HCT116 (cell line): ENCODE measurements around the gene PHF10. TPM values are rescaled to one million over a fixed set of nuclear protein-coding genes. Genes with fewer than 3 reads are reported as not detected.

Experiments
- ATAC-seq: fragments of 200-7000 bp; cut with Tn5 transposase; 2 replicates; pipeline ENCODE4 v1.9.1; 2020; ENCODE audit warnings: mild to moderate bottlenecking, moderate library complexity
- BruUV-seq: library from RNA; stranded (reverse); fragments of 400-500 nt; replicated peaks from 2 replicates; lab custom pipeline; 2021; lab: Mats Ljungman, UMichigan
- CTCF ChIA-PET: fragments of 300-600 bp; sonication (Branson Sonifier 250); formaldehyde crosslinking; loops from one replicate; lab custom pipeline; 2021; ENCODE audit warnings: antibody characterized with exemption; lab: Charles Lee
- POLR2A ChIA-PET: fragments of 300-600, 350-600 bp; sonication (Branson Sonifier 250); formaldehyde crosslinking; loops from one replicate; lab custom pipeline; 2021; ENCODE audit warnings: antibody characterized with exemption; lab: Charles Lee
- RAD21 ChIA-PET, 2 experiments: fragments of 300-600 bp; sonication (Branson Sonifier 250); formaldehyde crosslinking; loops; one replicate each; lab custom pipeline; 2023; ENCODE audit warnings: low total read pairs in 2 of 2; ENCODE audit not compliant: uncharacterized antibody in 2 of 2, unreplicated experiment in 2 of 2, low non-redundant PET in 1 of 2; lab: Charles Lee
- DNase-seq: peaks from one replicate; pipeline ENCODE4 v3.0.0-alpha.2; 2010; ENCODE audit warnings: low read depth, low spot score
- H2AFZ ChIP-seq: fragments of 200-600 bp; shearing (Covaris generic), sonication (generic); 2 replicates; pipeline ENCODE4 v1.6.1; 2017; ENCODE audit warnings: low read depth, mixed run types, mixed read lengths, antibody characterized with exemption, low read length; ENCODE audit not compliant: poor library complexity, severe bottlenecking
- H3K27ac ChIP-seq: 2 replicates; pipeline ENCODE4 v1.5.1; 2012; ENCODE audit warnings: low read depth, low read length
- H3K27me3 ChIP-seq: fragments of 200-600 bp; sonication (generic); 2 replicates; pipeline ENCODE4 v1.6.1; 2016; ENCODE audit warnings: mixed run types, low read length, mixed read lengths; ENCODE audit not compliant: insufficient read depth
- H3K36me3 ChIP-seq, 2 experiments: fragments of 200-500 bp in 1 of 2; fragments of 200-600 bp in 1 of 2; sonication (Bioruptor generic) in 1 of 2; sonication (generic) in 1 of 2; 2 replicates each; pipeline versions ENCODE4 v1.5.1 to v1.6.1; 2014 to 2016; ENCODE audit warnings: low read length in 2 of 2, inconsistent platforms in 1 of 2, mixed read lengths in 1 of 2, mixed run types in 1 of 2; ENCODE audit not compliant: insufficient read depth in 2 of 2, control insufficient read depth in 1 of 2
- H3K4me1 ChIP-seq, 2 experiments: fragments of 200-600 bp in 1 of 2; sonication (generic) in 1 of 2; 2 replicates each; pipeline versions ENCODE4 v1.5.1 to v1.6.1; 2012 to 2017; ENCODE audit warnings: low read length in 2 of 2, inconsistent platforms in 1 of 2, mild to moderate bottlenecking in 1 of 2, mixed read lengths in 1 of 2, mixed run types in 1 of 2, moderate library complexity in 1 of 2; ENCODE audit not compliant: insufficient read depth in 2 of 2, control insufficient read depth in 1 of 2
- H3K4me2 ChIP-seq: fragments of 200-600 bp; sonication (generic); 2 replicates; pipeline ENCODE4 v1.6.1; 2017; ENCODE audit warnings: mixed run types, low read length, mixed read lengths
- H3K4me3 ChIP-seq, 2 experiments: fragments of 200-600 bp in 1 of 2; sonication (generic) in 1 of 2; replicated peaks in 1 of 2; 2 replicates each; pipeline ENCODE4 v1.5.1; 2011 to 2016; ENCODE audit warnings: low read length in 2 of 2, control low read depth in 1 of 2, low read depth in 1 of 2, mild to moderate bottlenecking in 1 of 2, mixed read lengths in 1 of 2, mixed run types in 1 of 2
- H3K79me2 ChIP-seq: fragments of 200-600 bp; sonication (generic); 2 replicates; pipeline ENCODE4 v1.6.1; 2017; ENCODE audit warnings: mild to moderate bottlenecking, mixed run types, low read length, moderate library complexity, mixed read lengths; ENCODE audit not compliant: insufficient read depth
- H3K9ac ChIP-seq: fragments of 200-600 bp; sonication (generic); 2 replicates; pipeline ENCODE4 v1.6.1; 2016; ENCODE audit warnings: low read length, mixed read lengths
- H3K9me2 ChIP-seq: fragments of 200-600 bp; sonication (generic), shearing (Covaris generic); 2 replicates; pipeline ENCODE4 v1.6.1; 2017; ENCODE audit warnings: mixed run types, mild to moderate bottlenecking, moderate library complexity; ENCODE audit not compliant: insufficient read depth
- H3K9me3 ChIP-seq, 2 experiments: fragments of 200-500 bp in 1 of 2; fragments of 200-600 bp in 1 of 2; sonication (Bioruptor generic) in 1 of 2; sonication (generic) in 1 of 2; 2 replicates each; pipeline ENCODE4 v1.6.1; 2014 to 2017; ENCODE audit warnings: low read length in 2 of 2, mixed read lengths in 2 of 2, inconsistent platforms in 1 of 2, low read depth in 1 of 2, mild to moderate bottlenecking in 1 of 2, mixed run types in 1 of 2, moderate library complexity in 1 of 2; ENCODE audit not compliant: control insufficient read depth in 1 of 2, insufficient read depth in 1 of 2
- H4K20me1 ChIP-seq: fragments of 200-600 bp; sonication (generic), shearing (Covaris generic); 2 replicates; pipeline ENCODE4 v1.6.1; 2017; ENCODE audit warnings: mixed run types, mild to moderate bottlenecking, moderate library complexity; ENCODE audit not compliant: insufficient read depth
- CBX3 ChIP-seq: IDR thresholded peaks from 2 replicates; pipeline ENCODE4 v1.6.1; 2012; ENCODE audit warnings: low read depth
- SIN3A ChIP-seq: IDR thresholded peaks from 2 replicates; pipeline ENCODE4 v1.6.1; 2012; ENCODE audit warnings: low read depth
- SP1 ChIP-seq: IDR thresholded peaks from 2 replicates; pipeline ENCODE4 v1.6.1; 2012; ENCODE audit warnings: low read depth
- SRF ChIP-seq: IDR thresholded peaks from 2 replicates; pipeline ENCODE4 v1.6.1; 2012; ENCODE audit warnings: low read depth
- ZFX ChIP-seq: fragments of 450-650 bp; IDR thresholded peaks from 2 replicates; pipeline ENCODE4 v1.6.1; 2017
- intact Hi-C: fragments of 100-400 bp; cut with micrococcal nuclease; formaldehyde crosslinking; loops from 2 replicates; pipeline ENCODE4 v1.10.0; 2022
- total RNA-seq: library from RNA; stranded (reverse); gene quantifications from one replicate; pipeline ENCODE4 v1.2.1, GENCODE V29; 2021; ENCODE audit not compliant: unreplicated experiment
- TF ChIP-seq, protein P1 (sequence below), 3 experiments: fragments of 200-600 bp in 1 of 3; sonication (generic) in 1 of 3; IDR thresholded peaks in 2 of 3; conservative IDR thresholded peaks in 1 of 3; 2 replicates each; pipeline ENCODE4 v1.5.1; 2012 to 2017; ENCODE audit warnings: low read depth in 2 of 3, low read length in 2 of 3, antibody characterized with exemption in 1 of 3, borderline replicate concordance in 1 of 3, control low read depth in 1 of 3, mild to moderate bottlenecking in 1 of 3, mixed read lengths in 1 of 3, mixed run types in 1 of 3, moderate library complexity in 1 of 3; ENCODE audit not compliant: insufficient read depth in 1 of 3
- TF ChIP-seq, protein P2 (sequence below): IDR thresholded peaks from 2 replicates; pipeline ENCODE4 v1.6.1; 2012

Gene PHF10
- total RNA-seq, 1 experiment from 2014 or later: 45.5 TPM

DNA sequence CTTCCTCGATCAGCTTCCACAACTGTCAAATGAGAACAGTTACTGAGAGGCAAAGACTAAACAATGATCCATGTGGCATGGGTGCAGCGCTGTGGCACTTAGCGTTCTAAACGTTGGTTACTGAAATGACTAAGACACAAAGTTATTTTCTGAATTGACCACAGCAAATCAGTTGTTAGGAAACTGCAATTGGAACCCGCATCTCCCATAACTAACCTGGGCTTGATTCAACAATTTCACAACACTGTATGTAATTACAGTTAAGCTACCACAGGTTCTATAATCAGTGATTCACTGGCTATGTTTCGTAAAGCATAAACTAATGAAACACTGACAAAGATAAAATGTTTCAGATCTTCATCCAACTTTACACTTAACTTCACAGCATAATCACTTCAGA, 35.0 kb downstream of the PHF10 start:
- DNase-seq (no peak), ATAC-seq (no peak)
- no peaks in the 10 kb centered on the region for H4K20me1 ChIP-seq
- no TSS peak for BruUV-seq
- H3K4me1 ChIP-seq: peaks cover 0 to 8% of the 10 kb centered on the region in 2 experiments; a peak in 1 of 4 replicates
- peaks cover 0 to 20% of the 10 kb centered on the region in 2 experiments; a peak in 2 of 4 replicates for H3K36me3 ChIP-seq
- ChIA-PET POLR2A (no interaction called here), CTCF (no interaction called here), RAD21 (no interaction called here)
- H3K27ac ChIP-seq: no peak overlapping the region
- no peak overlapping the region for H3K4me2 ChIP-seq
- no peaks in the 10 kb centered on the region for H3K9me2 ChIP-seq
- no peaks in the 10 kb centered on the region for H3K27me3 ChIP-seq
- intact Hi-C loops: no loop called here
- H3K4me3 ChIP-seq: no peak overlapping the region
- H3K79me2 ChIP-seq: peaks cover 57% of the 10 kb centered on the region; the same call in 1 of the 2 replicates
- H3K9me3 ChIP-seq: peaks cover 0 to 7% of the 10 kb centered on the region in 2 experiments; a peak in 2 of 4 replicates
- H2AFZ ChIP-seq: no peak overlapping the region
- H3K9ac ChIP-seq: no peak overlapping the region
- TF ChIP-seq ZFX (no peak), CBX3 (no peak), SP1 (no peak), SIN3A (no peak)
- TF ChIP-seq, protein P1, sequence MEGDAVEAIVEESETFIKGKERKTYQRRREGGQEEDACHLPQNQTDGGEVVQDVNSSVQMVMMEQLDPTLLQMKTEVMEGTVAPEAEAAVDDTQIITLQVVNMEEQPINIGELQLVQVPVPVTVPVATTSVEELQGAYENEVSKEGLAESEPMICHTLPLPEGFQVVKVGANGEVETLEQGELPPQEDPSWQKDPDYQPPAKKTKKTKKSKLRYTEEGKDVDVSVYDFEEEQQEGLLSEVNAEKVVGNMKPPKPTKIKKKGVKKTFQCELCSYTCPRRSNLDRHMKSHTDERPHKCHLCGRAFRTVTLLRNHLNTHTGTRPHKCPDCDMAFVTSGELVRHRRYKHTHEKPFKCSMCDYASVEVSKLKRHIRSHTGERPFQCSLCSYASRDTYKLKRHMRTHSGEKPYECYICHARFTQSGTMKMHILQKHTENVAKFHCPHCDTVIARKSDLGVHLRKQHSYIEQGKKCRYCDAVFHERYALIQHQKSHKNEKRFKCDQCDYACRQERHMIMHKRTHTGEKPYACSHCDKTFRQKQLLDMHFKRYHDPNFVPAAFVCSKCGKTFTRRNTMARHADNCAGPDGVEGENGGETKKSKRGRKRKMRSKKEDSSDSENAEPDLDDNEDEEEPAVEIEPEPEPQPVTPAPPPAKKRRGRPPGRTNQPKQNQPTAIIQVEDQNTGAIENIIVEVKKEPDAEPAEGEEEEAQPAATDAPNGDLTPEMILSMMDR (IDR thresholded peaks at IDR 0.05 in 2 of 3, conservative IDR thresholded peaks at IDR 0.05 in 1 of 3; ENCODE audit: borderline replicate concordance in 1 of 3, insufficient read depth in 1 of 3, low read depth in 2 of 3, low read length in 2 of 3): no peak

DNA sequence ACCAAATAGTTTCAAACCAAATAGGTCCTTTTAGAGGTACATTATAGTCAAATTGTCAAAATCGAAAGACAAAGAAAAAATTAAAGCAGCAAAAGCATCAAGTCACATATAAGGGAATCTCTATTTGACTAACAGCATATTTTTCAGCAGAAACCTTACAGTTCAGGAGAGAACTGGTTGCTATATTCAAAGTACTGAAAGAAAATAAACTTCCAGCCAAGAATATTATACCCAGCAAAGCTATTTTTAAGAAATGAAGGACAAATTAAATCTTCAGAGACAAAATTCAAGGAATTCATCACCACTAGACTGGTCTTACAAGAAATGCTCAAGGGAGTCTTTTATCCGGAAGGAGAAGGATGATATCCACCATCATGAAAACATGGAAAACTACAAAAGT, 38.4 kb downstream of the PHF10 start:
- DNase-seq: no peak
- ChIA-PET POLR2A (no interaction called here), RAD21 (no interaction called here), CTCF (no interaction called here)
- Histone ChIP-seq H3K27me3 (no peaks in the 10 kb centered on the region), H3K4me2 (no peak overlapping the region), H2AFZ (no peak overlapping the region), H3K36me3 (peaks cover 0 to 20% of the 10 kb centered on the region in 2 experiments; a peak in 2 of 4 replicates), H4K20me1 (no peaks in the 10 kb centered on the region), H3K27ac (no peak overlapping the region), H3K4me1 (peaks cover 0 to 8% of the 10 kb centered on the region in 2 experiments; a peak in 1 of 4 replicates), H3K4me3 (no peak overlapping the region), H3K9me3 (peaks cover 0 to 7% of the 10 kb centered on the region in 2 experiments; a peak in 2 of 4 replicates), H3K79me2 (peaks cover 36% of the 10 kb centered on the region), H3K9ac (no peak overlapping the region), H3K9me2 (no peaks in the 10 kb centered on the region)
- intact Hi-C loops: no loop called here
- no peak for ATAC-seq
- no TSS peak for BruUV-seq
- TF ChIP-seq, protein P2, sequence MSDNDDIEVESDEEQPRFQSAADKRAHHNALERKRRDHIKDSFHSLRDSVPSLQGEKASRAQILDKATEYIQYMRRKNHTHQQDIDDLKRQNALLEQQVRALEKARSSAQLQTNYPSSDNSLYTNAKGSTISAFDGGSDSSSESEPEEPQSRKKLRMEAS: no peak
- TF ChIP-seq, protein P1 (IDR thresholded peaks at IDR 0.05 in 2 of 3, conservative IDR thresholded peaks at IDR 0.05 in 1 of 3; ENCODE audit: borderline replicate concordance in 1 of 3, insufficient read depth in 1 of 3, low read depth in 2 of 3, low read length in 2 of 3): no peak
- no peak for TF ChIP-seq SRF
